C4-2B (cell line): ENCODE results near the gene TAMM41.

ENCODE experiments used
- H3K27ac ChIP-seq: fragments of 450-650 bp; 2 replicates; pipeline ENCODE4 v1.5.1; 2017
- CTCF ChIP-seq: fragments of 450-650 bp; conservative IDR thresholded peaks from 2 replicates; pipeline ENCODE4 v1.5.1; 2017; ENCODE audit warnings: mild to moderate bottlenecking
- ZFX ChIP-seq: fragments of 450-650 bp; IDR thresholded peaks from 2 replicates; pipeline ENCODE4 v1.6.1; 2017

TAMM41 gene

DNA sequence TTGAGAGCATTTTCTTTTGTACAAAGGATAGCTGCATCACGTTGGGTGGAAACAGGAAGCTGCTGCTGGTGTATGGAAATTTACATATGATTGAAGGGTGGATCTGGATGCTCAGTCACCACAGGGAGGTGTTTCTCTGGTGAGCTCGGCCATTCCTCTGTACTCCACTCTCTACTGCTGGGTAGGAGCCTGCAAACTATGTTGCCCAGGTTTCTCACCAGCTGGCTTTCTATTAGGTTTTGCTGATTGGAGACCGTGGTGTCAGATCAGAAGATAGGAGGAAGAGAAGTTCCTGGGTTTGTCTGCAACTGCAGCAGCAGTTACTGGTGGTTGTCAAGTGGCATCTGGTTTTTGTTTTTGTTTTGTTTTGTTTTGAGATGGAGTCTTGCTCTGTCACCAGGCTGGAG lies 61.7 kb downstream of the TAMM41 start:
- TF ChIP-seq CTCF (no peak), ZFX (no peak)
- no peak overlapping the region for H3K27ac ChIP-seq

DNA sequence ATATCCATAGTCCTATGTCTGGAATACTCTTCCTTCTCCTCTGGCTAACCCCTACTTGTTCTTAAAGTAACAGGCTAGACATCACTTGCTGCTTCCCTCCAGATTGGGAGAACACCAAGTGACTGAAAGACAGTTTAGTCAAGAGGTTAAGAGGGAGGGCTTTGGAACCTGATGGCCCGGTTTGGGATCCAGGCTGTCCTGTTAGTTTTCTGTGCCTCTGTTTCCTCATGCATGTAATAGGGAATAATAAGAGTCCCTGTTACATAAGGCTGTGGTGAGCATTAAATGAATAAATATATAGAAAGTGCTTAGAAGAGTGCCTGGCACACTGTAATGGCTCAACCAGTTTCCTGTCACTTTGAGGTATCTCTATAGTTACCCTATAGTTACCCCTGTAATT lies 66.3 kb downstream of the TAMM41 start:
- H3K27ac ChIP-seq: no peak overlapping the region
- no peak for TF ChIP-seq ZFX
- no peak for TF ChIP-seq CTCF

DNA sequence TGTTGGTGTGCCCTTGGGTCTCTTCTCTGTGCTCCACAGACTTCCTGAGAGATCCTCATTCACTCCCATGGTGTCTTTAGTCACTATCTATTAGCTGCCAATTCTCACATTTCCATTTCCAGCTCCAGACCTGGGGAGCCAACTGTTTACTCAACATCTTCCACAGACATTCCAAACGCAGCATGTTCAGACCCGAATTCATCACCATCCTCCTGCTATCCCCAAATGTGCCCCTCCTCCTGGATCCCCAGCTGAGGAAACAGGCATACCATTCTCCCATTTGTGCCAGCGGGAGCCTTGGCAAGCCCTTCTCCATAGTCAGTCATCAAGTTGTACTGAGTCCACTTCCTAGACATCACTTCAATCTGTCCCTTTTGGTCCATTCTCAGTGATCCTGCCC lies 67.1 kb downstream of the TAMM41 start:
- H3K27ac ChIP-seq: no peak overlapping the region
- TF ChIP-seq CTCF (no peak), ZFX (no peak)

GRCh38 chr3:11778248-11778647 lies 68.4 kb downstream of the TAMM41 start:
- no peak for TF ChIP-seq CTCF
- no peak for TF ChIP-seq ZFX
- no peak overlapping the region for H3K27ac ChIP-seq

- no peak overlapping the region for H3K27ac ChIP-seq
- no peak for TF ChIP-seq CTCF
- no peak for TF ChIP-seq ZFX
Observed at GRCh38 chr3:11776346-11776745, 70.3 kb downstream of the TAMM41 start.

GRCh38 chr3:11775493-11775892 lies 71.2 kb downstream of the TAMM41 start:
- TF ChIP-seq ZFX (no peak), CTCF (no peak)
- no peak overlapping the region for H3K27ac ChIP-seq

GRCh38 chr3:11774296-11774877 lies 72.3 kb downstream of the TAMM41 start:
- peak overlapping the region; percentile 38 for H3K27ac ChIP-seq
- TF ChIP-seq ZFX (no peak), CTCF (peak; percentile 67)

DNA sequence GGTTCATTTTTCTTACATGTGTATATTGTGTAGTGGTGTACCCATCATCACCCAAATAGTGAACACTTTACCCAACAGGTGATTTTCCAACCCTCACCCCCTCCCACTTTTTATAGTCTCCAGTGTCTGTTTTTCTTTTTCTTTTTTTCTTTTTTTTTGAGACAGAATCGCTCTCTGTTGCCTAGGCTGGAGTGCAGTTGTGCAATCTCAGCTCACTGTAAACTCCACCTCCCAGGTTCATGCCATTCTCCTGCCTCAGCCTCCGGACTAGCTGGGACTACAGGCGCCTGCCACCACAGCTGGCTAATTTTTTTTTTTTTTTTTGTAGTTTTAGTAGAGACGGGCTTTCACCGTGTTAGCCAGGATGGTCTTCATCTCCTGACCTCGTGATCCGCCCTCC lies 74.8 kb downstream of the TAMM41 start:
- H3K27ac ChIP-seq: peak overlapping the region; percentile 97
